WTC11 (cell line): ENCODE data around the gene LTK. TPM values are rescaled to one million over a fixed set of nuclear protein-coding genes. Genes with fewer than 3 reads are reported as not detected.
A peak's percentile ranks its signal among the peaks of the same experiment; 100 is the strongest.

Source experiments
- ATAC-seq: fragments of 200-7000 bp; cut with Tn5 transposase; 2 replicates; pipeline ENCODE4 v1.10.0; 2021; ENCODE audit warnings: mild to moderate bottlenecking, moderate library complexity
- CTCF ChIA-PET: fragments of 300-600 bp; sonication (Branson Sonifier 250); formaldehyde crosslinking; loops from one replicate; lab custom pipeline; 2021; ENCODE audit warnings: antibody characterized with exemption; lab: Charles Lee
- POLR2A ChIA-PET: fragments of 350-600 bp; sonication (Branson Sonifier 250); formaldehyde crosslinking; loops from one replicate; lab custom pipeline; 2021; ENCODE audit warnings: antibody characterized with exemption; lab: Charles Lee
- DNase-seq: peaks from one replicate; pipeline ENCODE4 v3.0.0; 2021; ENCODE audit warnings: low spot score
- H3K27ac Mint-ChIP-seq: 2 replicates; pipeline ENCODE4 v1.8.0; 2021; ENCODE audit warnings: mixed read lengths
- H3K27me3 Mint-ChIP-seq: 2 replicates; pipeline ENCODE4 v1.8.0; 2021; ENCODE audit warnings: low read depth, mild to moderate bottlenecking, moderate library complexity, mixed read lengths
- H3K36me3 Mint-ChIP-seq: 2 replicates; pipeline ENCODE4 v1.8.0; 2021; ENCODE audit warnings: mixed read lengths
- H3K4me1 Mint-ChIP-seq: 2 replicates; pipeline ENCODE4 v1.8.0; 2022; ENCODE audit warnings: mixed read lengths
- H3K4me3 Mint-ChIP-seq: 2 replicates; pipeline ENCODE4 v1.8.0; 2021; ENCODE audit warnings: mild to moderate bottlenecking, moderate library complexity, mixed read lengths
- H3K9me3 Mint-ChIP-seq: 2 replicates; pipeline ENCODE4 v1.8.0; 2021; ENCODE audit warnings: mixed read lengths
- CREB1 ChIP-seq: sonication (generic); formaldehyde crosslinking; IDR thresholded peaks from 2 replicates; pipeline ENCODE4 v1.8.0; 2023; ENCODE audit warnings: mild to moderate bottlenecking, missing genetic modification reagents
- CREM ChIP-seq: sonication (generic); formaldehyde crosslinking; IDR thresholded peaks from 2 replicates; pipeline ENCODE4 v1.8.1; 2022; ENCODE audit warnings: mild to moderate bottlenecking, missing genetic modification reagents, moderate library complexity
- ESRRA ChIP-seq: sonication (generic); formaldehyde crosslinking; IDR thresholded peaks from 2 replicates; pipeline ENCODE4 v1.8.1; 2022; ENCODE audit warnings: mild to moderate bottlenecking, missing genetic modification reagents, borderline replicate concordance
- ETV6 ChIP-seq: sonication (generic); formaldehyde crosslinking; IDR thresholded peaks from 2 replicates; pipeline ENCODE4 v1.8.1; 2022; ENCODE audit warnings: mild to moderate bottlenecking, missing genetic modification reagents
- FOXP1 ChIP-seq: sonication (generic); formaldehyde crosslinking; IDR thresholded peaks from 2 replicates; pipeline ENCODE4 v1.8.0; 2022; ENCODE audit warnings: missing genetic modification reagents, mild to moderate bottlenecking, moderate library complexity, borderline replicate concordance
- NFE2L1 ChIP-seq: sonication (generic); formaldehyde crosslinking; IDR thresholded peaks from 2 replicates; pipeline ENCODE4 v1.8.1; 2023; ENCODE audit warnings: missing genetic modification reagents
- NR3C1 ChIP-seq: sonication (generic); formaldehyde crosslinking; conservative IDR thresholded peaks from 2 replicates; pipeline ENCODE4 v1.8.1; 2023; ENCODE audit warnings: low read depth, mild to moderate bottlenecking, missing genetic modification reagents
- SMAD4 ChIP-seq: sonication (generic); formaldehyde crosslinking; IDR thresholded peaks from 2 replicates; pipeline ENCODE4 v1.8.0; 2022; ENCODE audit warnings: mild to moderate bottlenecking, missing genetic modification reagents
- SOX15 ChIP-seq: fragments of 250-450 bp; sonication (Bioruptor Pico); IDR thresholded peaks from 2 replicates; pipeline ENCODE4 v1.9.0; 2021; ENCODE audit warnings: mild to moderate bottlenecking
- SP1 ChIP-seq: sonication (generic); formaldehyde crosslinking; conservative IDR thresholded peaks from 2 replicates; pipeline ENCODE4 v1.8.1; 2022; ENCODE audit warnings: missing genetic modification reagents
- TEAD1 ChIP-seq: sonication (generic); formaldehyde crosslinking; IDR thresholded peaks from 2 replicates; pipeline ENCODE4 v1.8.0; 2022; ENCODE audit warnings: mild to moderate bottlenecking, missing genetic modification reagents
- ZBTB21 ChIP-seq: sonication (generic); formaldehyde crosslinking; IDR thresholded peaks from 2 replicates; pipeline ENCODE4 v1.8.1; 2023; ENCODE audit warnings: mild to moderate bottlenecking, missing genetic modification reagents, borderline replicate concordance
- ZNF232 ChIP-seq: sonication (generic); formaldehyde crosslinking; IDR thresholded peaks from 2 replicates; pipeline ENCODE4 v1.8.0; 2022; ENCODE audit warnings: mild to moderate bottlenecking, missing genetic modification reagents
- ZNF671 ChIP-seq: fragments of 250-450 bp; sonication (Bioruptor Pico); IDR thresholded peaks from 2 replicates; pipeline ENCODE4 v1.8.0; 2021; ENCODE audit warnings: mild to moderate bottlenecking
- total RNA-seq: library from RNA; stranded (reverse); gene quantifications from 3 replicates; pipeline ENCODE4 v1.2.3, GENCODE V29; 2021
- TF ChIP-seq, protein P1 (sequence below): fragments of 250-450 bp; sonication (Bioruptor Pico); conservative IDR thresholded peaks from 2 replicates; pipeline ENCODE4 v1.9.0; 2021; ENCODE audit warnings: mild to moderate bottlenecking
- TF ChIP-seq, protein P2 (sequence below): fragments of 200-600 bp; IDR thresholded peaks from 2 replicates; pipeline ENCODE4 v1.8.0; 2022; ENCODE audit warnings: antibody characterized with exemption
- TF ChIP-seq, protein P3 (sequence below): fragments of 250-450 bp; sonication (Bioruptor Pico); IDR thresholded peaks from 2 replicates; pipeline ENCODE4 v1.9.0; 2021; ENCODE audit warnings: mild to moderate bottlenecking
- TF ChIP-seq, protein P4 (sequence below): sonication (generic); formaldehyde crosslinking; IDR thresholded peaks from 2 replicates; pipeline ENCODE4 v1.8.1; 2022; ENCODE audit warnings: mild to moderate bottlenecking, moderate library complexity, missing genetic modification reagents
- TF ChIP-seq, protein P5 (sequence below): sonication (generic); formaldehyde crosslinking; IDR thresholded peaks from 2 replicates; pipeline ENCODE4 v1.8.1; 2022; ENCODE audit warnings: low read depth, mild to moderate bottlenecking, moderate library complexity, missing genetic modification reagents, borderline replicate concordance
- TF ChIP-seq, protein P6 (sequence below): sonication (generic); formaldehyde crosslinking; IDR thresholded peaks from 2 replicates; pipeline ENCODE4 v1.8.0; 2022; ENCODE audit warnings: missing genetic modification reagents

The LTK gene
- total RNA-seq, 1 experiment from 2014 or later, result 0.66 TPM

DNA sequence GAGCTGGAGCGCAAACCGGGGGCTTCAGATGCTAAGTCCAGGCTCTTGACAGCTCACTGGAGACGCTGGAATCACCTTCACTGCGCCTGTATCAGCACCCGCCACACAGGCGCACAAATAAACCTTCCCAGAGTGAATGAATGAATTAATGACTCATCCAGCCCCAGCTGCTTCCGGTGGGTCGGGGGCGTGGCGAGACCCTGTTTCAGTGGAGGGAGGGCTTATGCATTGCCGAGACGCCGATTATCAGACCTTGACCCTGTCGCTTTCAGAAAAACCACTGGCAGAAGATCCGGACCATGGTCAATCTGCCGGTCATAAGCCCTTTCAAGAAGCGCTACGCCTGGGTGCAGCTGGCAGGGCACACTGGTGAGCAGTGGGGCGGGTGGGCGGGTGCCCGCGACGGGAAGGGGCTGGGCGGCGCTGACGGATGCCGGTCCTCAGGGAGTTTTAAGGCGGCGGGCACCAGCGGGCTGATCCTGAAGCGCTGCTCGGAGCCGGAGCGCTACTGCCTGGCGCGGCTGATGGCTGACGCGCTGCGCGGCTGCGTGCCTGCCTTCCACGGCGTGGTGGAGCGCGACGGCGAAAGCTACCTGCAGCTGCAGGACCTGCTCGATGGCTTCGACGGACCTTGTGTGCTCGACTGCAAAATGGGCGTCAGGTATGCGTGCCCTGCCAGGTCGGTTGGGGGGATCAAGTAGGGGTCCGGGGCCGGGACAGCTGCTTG, 12.3 kb downstream of the LTK start:
- Mint-ChIP-seq H3K4me1 (peaks cover 18% of the 10 kb centered on the region), H3K4me3 (peak overlapping the region; percentile 61), H3K36me3 (no peaks in the 10 kb centered on the region), H3K9me3 (no peaks in the 10 kb centered on the region)
- ATAC-seq, result peak; percentile 9
- POLR2A ChIA-PET, result interaction anchor here (1.3 kb wide), 1 partner anchor 67 kb away, joined by 5 read pairs; no protein-coding TSS in a partner anchor
- TF ChIP-seq FOXP1, result peak; percentile 67; the same call in 1 of the 2 replicates
- 0 out of 2 replicates have a peak, but pooled peaks have one; percentile 26 for TF ChIP-seq ZBTB21 (CRISPR knock-in tag)
- no peak for TF ChIP-seq ZNF671
- TF ChIP-seq, all 79 proteins: peak for 2
- Mint-ChIP-seq H3K27me3 (peaks cover 100% of the 10 kb centered on the region), H3K27ac (no peak overlapping the region)
- DNase-seq, result peak; percentile 56
- CTCF ChIA-PET, result interaction anchor here (0.6 to 1.8 kb wide), 6 partner anchors 8 to 547 kb away, joined by 3 to 6 read pairs (median 4); partner anchors contain the start of genes ITPKA and LTK

DNA sequence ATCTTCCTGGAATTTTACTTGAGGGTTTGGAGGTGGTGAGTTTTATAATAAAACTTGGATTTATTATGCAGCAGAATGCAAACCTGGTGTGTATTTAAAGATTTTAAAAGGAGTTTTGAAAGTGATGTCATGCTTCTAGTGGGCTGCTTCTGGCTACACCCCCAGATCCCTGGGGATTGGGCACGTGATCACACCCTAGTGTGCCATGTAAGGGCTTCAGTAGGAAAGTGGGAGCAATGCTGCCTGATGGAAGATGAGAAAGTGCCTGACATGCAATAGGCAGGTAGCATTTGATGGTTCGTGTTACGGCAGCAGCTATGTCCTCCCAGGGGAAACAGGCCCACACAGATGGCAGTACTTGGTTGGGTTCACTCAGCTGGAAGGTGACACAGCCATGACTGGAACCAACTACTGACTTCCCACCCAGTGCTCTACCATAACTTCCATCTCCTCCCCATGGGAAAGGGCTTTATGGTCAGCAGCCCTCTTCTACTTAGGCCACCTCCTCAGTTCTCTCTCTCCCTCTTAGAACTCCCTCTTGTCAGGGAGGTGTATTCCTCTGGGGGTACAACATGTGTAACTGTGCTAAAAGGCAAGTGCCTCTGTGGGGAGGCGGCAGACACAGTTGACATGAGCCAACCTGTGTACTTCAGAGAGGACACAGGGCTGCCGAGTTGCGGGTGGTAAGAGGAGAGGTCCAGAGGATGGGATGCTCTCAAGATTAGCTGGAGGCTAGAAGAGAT, 14.3 kb downstream of the LTK start:
- CTCF ChIA-PET, result no interaction called here
- ATAC-seq (no peak), DNase-seq (no peak)
- H3K4me3 Mint-ChIP-seq, result no peak overlapping the region
- POLR2A ChIA-PET, result no interaction called here
- TF ChIP-seq CREB1 (CRISPR knock-in tag) (no peak), ZNF232 (CRISPR knock-in tag) (no peak), SMAD4 (CRISPR knock-in tag) (no peak), ESRRA (CRISPR knock-in tag) (no peak), SP1 (CRISPR knock-in tag) (no peak), CREM (CRISPR knock-in tag) (no peak), SOX15 (CRISPR knock-in tag) (no peak), FOXP1 (no peak), NR3C1 (CRISPR knock-in tag) (no peak), NFE2L1 (no peak), TEAD1 (no peak), ETV6 (no peak)
- TF ChIP-seq, protein P1, sequence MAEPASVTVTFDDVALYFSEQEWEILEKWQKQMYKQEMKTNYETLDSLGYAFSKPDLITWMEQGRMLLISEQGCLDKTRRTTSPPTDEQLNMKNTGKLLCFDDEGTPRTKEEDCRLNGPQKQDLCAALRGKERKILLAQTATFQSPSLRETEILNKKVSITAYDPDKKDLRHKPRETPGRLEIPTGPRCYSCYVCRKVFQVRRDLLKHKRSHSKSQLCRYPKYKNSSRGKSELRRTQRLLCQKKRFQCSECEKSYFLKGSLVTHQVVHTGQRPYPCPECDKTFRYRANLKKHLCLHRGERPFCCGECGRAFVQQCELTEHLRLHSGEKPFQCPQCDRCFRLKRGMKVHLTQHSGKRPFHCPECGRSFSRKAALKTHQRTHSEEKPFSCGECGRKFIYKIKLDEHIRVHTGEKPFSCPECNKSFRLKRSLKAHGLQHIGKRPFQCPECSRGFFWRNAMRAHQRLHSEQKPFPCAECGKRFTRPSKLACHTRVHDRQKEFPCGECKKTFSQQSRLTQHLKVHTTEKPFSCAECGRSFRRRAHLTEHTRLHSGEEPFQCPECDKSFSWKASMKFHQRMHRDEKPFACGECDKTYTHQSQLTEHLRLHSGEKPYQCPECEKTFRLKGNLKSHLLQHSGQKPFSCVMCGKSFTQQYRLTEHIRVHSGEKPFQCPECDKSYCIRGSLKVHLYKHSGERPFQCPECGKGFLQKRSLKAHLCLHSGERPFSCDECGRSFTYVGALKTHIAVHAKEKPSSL (CRISPR knock-in tag), result no peak
- TF ChIP-seq, protein P2, sequence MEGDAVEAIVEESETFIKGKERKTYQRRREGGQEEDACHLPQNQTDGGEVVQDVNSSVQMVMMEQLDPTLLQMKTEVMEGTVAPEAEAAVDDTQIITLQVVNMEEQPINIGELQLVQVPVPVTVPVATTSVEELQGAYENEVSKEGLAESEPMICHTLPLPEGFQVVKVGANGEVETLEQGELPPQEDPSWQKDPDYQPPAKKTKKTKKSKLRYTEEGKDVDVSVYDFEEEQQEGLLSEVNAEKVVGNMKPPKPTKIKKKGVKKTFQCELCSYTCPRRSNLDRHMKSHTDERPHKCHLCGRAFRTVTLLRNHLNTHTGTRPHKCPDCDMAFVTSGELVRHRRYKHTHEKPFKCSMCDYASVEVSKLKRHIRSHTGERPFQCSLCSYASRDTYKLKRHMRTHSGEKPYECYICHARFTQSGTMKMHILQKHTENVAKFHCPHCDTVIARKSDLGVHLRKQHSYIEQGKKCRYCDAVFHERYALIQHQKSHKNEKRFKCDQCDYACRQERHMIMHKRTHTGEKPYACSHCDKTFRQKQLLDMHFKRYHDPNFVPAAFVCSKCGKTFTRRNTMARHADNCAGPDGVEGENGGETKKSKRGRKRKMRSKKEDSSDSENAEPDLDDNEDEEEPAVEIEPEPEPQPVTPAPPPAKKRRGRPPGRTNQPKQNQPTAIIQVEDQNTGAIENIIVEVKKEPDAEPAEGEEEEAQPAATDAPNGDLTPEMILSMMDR, result no peak
- TF ChIP-seq, protein P3, sequence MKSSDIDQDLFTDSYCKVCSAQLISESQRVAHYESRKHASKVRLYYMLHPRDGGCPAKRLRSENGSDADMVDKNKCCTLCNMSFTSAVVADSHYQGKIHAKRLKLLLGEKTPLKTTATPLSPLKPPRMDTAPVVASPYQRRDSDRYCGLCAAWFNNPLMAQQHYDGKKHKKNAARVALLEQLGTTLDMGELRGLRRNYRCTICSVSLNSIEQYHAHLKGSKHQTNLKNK (CRISPR knock-in tag), result no peak
- TF ChIP-seq, protein P4, sequence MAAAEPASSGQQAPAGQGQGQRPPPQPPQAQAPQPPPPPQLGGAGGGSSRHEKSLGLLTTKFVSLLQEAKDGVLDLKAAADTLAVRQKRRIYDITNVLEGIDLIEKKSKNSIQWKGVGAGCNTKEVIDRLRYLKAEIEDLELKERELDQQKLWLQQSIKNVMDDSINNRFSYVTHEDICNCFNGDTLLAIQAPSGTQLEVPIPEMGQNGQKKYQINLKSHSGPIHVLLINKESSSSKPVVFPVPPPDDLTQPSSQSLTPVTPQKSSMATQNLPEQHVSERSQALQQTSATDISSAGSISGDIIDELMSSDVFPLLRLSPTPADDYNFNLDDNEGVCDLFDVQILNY (CRISPR knock-in tag), result no peak
- TF ChIP-seq, protein P5, sequence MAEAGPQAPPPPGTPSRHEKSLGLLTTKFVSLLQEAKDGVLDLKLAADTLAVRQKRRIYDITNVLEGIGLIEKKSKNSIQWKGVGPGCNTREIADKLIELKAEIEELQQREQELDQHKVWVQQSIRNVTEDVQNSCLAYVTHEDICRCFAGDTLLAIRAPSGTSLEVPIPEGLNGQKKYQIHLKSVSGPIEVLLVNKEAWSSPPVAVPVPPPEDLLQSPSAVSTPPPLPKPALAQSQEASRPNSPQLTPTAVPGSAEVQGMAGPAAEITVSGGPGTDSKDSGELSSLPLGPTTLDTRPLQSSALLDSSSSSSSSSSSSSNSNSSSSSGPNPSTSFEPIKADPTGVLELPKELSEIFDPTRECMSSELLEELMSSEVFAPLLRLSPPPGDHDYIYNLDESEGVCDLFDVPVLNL, result no peak
- TF ChIP-seq, protein P6, sequence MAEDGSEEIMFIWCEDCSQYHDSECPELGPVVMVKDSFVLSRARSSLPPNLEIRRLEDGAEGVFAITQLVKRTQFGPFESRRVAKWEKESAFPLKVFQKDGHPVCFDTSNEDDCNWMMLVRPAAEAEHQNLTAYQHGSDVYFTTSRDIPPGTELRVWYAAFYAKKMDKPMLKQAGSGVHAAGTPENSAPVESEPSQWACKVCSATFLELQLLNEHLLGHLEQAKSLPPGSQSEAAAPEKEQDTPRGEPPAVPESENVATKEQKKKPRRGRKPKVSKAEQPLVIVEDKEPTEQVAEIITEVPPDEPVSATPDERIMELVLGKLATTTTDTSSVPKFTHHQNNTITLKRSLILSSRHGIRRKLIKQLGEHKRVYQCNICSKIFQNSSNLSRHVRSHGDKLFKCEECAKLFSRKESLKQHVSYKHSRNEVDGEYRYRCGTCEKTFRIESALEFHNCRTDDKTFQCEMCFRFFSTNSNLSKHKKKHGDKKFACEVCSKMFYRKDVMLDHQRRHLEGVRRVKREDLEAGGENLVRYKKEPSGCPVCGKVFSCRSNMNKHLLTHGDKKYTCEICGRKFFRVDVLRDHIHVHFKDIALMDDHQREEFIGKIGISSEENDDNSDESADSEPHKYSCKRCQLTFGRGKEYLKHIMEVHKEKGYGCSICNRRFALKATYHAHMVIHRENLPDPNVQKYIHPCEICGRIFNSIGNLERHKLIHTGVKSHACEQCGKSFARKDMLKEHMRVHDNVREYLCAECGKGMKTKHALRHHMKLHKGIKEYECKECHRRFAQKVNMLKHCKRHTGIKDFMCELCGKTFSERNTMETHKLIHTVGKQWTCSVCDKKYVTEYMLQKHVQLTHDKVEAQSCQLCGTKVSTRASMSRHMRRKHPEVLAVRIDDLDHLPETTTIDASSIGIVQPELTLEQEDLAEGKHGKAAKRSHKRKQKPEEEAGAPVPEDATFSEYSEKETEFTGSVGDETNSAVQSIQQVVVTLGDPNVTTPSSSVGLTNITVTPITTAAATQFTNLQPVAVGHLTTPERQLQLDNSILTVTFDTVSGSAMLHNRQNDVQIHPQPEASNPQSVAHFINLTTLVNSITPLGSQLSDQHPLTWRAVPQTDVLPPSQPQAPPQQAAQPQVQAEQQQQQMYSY (CRISPR knock-in tag), result no peak
- H3K36me3 Mint-ChIP-seq, result no peaks in the 10 kb centered on the region
- H3K4me1 Mint-ChIP-seq, result peaks cover 20% of the 10 kb centered on the region
- H3K9me3 Mint-ChIP-seq, result no peaks in the 10 kb centered on the region
- peaks cover 100% of the 10 kb centered on the region for H3K27me3 Mint-ChIP-seq
- no peak overlapping the region for H3K27ac Mint-ChIP-seq
